ENCODE results near the gene CHMP2A. TPM values are rescaled to one million over a fixed set of nuclear protein-coding genes. Genes with fewer than 3 reads are reported as not detected.

CHMP2A gene
- total RNA-seq, 1 experiment from 2014 or later, result 154 TPM

- BruUV-seq (replicated peaks), result no TSS peak
- no peak for DNase-seq (ENCODE audit: unreplicated experiment)
- H3K4me1 Mint-ChIP-seq (ENCODE audit: insufficient read depth, unreplicated experiment), result peaks cover 36% of the 10 kb centered on the region
- H3K27ac Mint-ChIP-seq (ENCODE audit: low read depth, unreplicated experiment), result peak overlapping the region; percentile 99
- H3K9me3 Mint-ChIP-seq (ENCODE audit: unreplicated experiment), result no peaks in the 10 kb centered on the region
- POLR2A ChIA-PET, result interaction anchor here (0.6 to 5.4 kb wide), 10 partner anchors 9 to 78 kb away, joined by 3 to 166 read pairs (median 6); partner anchors contain the start of genes MZF1, TRIM28 and ZBTB45
- CTCF ChIA-PET, result interaction anchor here (1.6 to 3.0 kb wide), 2 partner anchors 8 to 35 kb away, joined by 6 to 43 read pairs; partner anchors contain the start of gene ZBTB45
- intact Hi-C loops (cut with micrococcal nuclease), result loop anchor here (2.0 kb wide), 1 partner anchor 35 kb away; the partner anchor contains the start of gene ZBTB45
- no peaks in the 10 kb centered on the region for H3K27me3 Mint-ChIP-seq (ENCODE audit: insufficient read depth, unreplicated experiment)
- no peak for TF ChIP-seq CTCF (IDR thresholded peaks at IDR 0.05; ENCODE audit: unreplicated experiment)
- peaks cover 89% of the 10 kb centered on the region for H3K36me3 Mint-ChIP-seq (ENCODE audit: insufficient read depth, unreplicated experiment)
- H3K4me3 Mint-ChIP-seq (ENCODE audit: unreplicated experiment), result peak overlapping the region; percentile 98
These were observed 959 bp downstream of the CHMP2A start for GRCh38 chr19:58553799-58554493.

- ChIA-PET CTCF (interaction anchor here (0.6 to 1.7 kb wide), 2 partner anchors 23 to 32 kb away, joined by 4 to 7 read pairs; no protein-coding TSS in a partner anchor), POLR2A (interaction anchor here (1.0 to 5.4 kb wide), 5 partner anchors 8 to 53 kb away, joined by 3 to 166 read pairs (median 16); partner anchors contain the start of genes TRIM28 and ZBTB45)
- DNase-seq (ENCODE audit: unreplicated experiment), result no peak
- Mint-ChIP-seq H3K4me1 (ENCODE audit: insufficient read depth, unreplicated experiment) (peaks cover 36% of the 10 kb centered on the region), H3K4me3 (ENCODE audit: unreplicated experiment) (peak overlapping the region; percentile 22), H3K36me3 (ENCODE audit: insufficient read depth, unreplicated experiment) (peaks cover 90% of the 10 kb centered on the region), H3K27ac (ENCODE audit: low read depth, unreplicated experiment) (no peak overlapping the region), H3K27me3 (ENCODE audit: insufficient read depth, unreplicated experiment) (no peaks in the 10 kb centered on the region), H3K9me3 (ENCODE audit: unreplicated experiment) (no peaks in the 10 kb centered on the region)
- TF ChIP-seq CTCF (IDR thresholded peaks at IDR 0.05; ENCODE audit: unreplicated experiment), result no peak
- intact Hi-C loops (cut with micrococcal nuclease), result no loop called here
- BruUV-seq (replicated peaks), result no TSS peak
These were observed 2.2 kb downstream of the CHMP2A start for GRCh38 chr19:58552655-58553054.

GRCh38 chr19:58551577-58552471 lies 3.1 kb downstream of the CHMP2A start:
- POLR2A ChIA-PET, result interaction anchor here (1.0 to 5.4 kb wide), 3 partner anchors 7 to 32 kb away, joined by 3 to 166 read pairs (median 119); partner anchors contain the start of genes TRIM28 and ZBTB45
- Mint-ChIP-seq H3K27ac (ENCODE audit: low read depth, unreplicated experiment) (no peak overlapping the region), H3K36me3 (ENCODE audit: insufficient read depth, unreplicated experiment) (peaks cover 94% of the 10 kb centered on the region), H3K9me3 (ENCODE audit: unreplicated experiment) (no peaks in the 10 kb centered on the region), H3K27me3 (ENCODE audit: insufficient read depth, unreplicated experiment) (no peaks in the 10 kb centered on the region), H3K4me1 (ENCODE audit: insufficient read depth, unreplicated experiment) (peaks cover 35% of the 10 kb centered on the region), H3K4me3 (ENCODE audit: unreplicated experiment) (no peak overlapping the region)
- DNase-seq (ENCODE audit: unreplicated experiment), result no peak
- intact Hi-C loops (cut with micrococcal nuclease), result no loop called here
- no peak for TF ChIP-seq CTCF (IDR thresholded peaks at IDR 0.05; ENCODE audit: unreplicated experiment)
- BruUV-seq (replicated peaks), result TSS peak; percentile 73
- CTCF ChIA-PET, result interaction anchor here (0.8 to 1.7 kb wide), 2 partner anchors 31 to 39 kb away, joined by 4 to 7 read pairs; no protein-coding TSS in a partner anchor
